UCSD-AML1 (cell line): ENCODE results near the gene OR12D2.
"Not testable (repeated sequence)": the region's sequence is repeated elsewhere in the genome, so short reads cannot be mapped to it uniquely, and the experiment has no call there.

Source experiments
- DNase-seq: peaks from one replicate; lab custom pipeline; 2025; ENCODE audit not compliant: unreplicated experiment; lab: John Stamatoyannopoulos, UW

The OR12D2 gene, protein sequence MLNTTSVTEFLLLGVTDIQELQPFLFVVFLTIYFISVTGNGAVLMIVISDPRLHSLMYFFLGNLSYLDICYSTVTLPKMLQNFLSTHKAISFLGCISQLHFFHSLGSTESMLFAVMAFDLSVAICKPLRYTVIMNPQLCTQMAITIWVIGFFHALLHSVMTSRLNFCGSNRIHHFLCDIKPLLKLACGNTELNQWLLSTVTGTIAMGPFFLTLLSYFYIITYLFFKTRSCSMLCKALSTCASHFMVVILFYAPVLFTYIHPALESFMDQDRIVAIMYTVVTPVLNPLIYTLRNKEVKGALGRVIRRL

DNA sequence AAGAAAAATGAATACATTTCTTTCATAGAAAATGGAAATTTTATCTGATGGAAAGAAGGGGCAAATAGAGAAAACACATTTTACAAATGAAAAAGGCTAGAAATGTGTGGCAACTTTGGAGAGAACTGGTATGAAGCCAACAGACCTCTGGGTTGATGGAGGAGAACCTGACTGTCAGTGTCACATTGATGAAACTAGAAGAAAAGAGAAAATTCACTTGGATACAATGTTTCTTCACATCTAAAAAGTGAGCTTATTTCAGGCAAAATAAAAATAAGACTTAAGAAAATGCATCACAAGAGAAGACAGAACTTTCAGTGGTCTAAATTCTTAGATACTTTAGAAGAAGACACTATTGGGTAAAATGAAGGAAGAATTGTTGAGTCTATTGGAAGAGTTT, at the start of gene OR12D2:
OR12D2 (plus strand) TSS at position 301 of the 400 bp plus-strand sequence. CDS start 1,069 bp downstream, outside the sequence.
- DNase-seq = no peak

DNA sequence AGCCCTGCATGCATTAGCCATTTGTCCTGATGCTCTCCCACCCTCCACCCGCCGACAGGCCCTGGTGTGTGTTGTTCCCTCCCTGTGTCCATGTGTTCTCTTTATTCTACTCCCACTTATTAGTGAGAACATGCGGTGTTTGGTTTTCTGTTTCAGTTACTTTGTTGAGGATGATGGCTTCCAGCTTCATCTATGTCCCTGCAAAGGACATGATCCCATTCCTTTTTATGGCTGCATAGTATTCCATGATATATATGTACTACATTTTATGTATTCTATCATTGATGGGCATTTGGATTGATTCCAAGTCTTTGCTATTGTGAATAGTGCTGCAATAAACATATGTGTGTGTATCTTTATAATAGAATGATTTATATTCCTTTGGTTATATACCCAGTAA, 46.1 kb upstream of the OR12D2 start:
- DNase-seq = not testable (repeated sequence)

DNA sequence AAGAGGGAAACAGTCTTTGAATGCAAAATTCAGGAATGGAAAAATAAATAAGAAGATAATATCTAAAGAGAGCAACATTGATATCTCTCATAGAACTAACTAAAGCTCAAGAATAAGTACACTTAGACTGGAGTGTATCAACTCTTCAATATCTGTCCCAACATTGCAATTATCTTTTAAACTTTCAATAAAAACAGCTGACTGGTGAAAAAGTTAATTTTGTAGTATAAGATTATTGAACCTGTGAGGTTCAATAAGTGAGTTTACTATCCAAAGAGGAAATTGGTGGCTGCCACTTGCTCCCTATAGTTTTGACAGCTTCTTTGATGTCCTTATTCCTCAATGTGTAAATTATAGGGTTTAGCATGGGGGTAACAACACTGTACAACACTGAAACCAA, 40.5 kb upstream of the OR12D2 start:
- no peak for DNase-seq

DNA sequence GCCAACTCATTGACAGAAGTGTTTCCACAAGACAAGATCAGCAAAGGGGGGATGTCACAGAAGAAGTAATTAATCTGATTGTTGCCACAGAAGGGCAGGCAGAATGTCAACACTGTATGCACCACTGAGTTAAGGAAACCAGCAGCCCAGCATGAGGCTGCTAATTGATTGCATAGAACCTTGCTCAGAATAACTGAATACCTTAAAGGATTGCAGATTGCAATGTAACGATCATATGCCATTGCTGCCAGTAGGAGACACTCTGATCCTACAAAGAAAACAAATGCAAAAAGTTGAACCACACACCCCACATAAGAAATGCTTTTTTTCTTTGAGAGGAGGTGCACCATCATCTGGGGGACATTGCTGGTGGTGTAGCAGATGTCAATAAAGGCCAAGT, 39.8 kb upstream of the OR12D2 start:
- DNase-seq = no peak

DNA sequence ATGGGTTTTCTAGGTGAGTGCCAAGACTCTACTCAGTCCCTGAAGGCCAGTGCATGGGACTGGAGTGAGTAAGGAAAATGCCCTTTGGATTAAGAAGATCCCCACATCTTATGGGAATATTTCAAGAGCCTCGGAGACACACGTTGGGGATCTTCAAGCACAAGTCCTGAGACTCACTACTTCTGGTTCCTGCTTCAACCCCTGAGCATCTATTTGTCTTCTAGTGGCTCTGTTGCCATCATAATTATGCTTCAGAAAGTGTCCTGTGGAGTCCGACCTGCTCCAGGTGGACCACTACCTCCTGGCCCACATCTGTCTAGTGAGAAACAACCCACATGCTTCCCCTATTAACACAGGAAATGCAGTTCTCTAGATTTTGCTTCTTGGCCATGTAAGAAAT, 26.7 kb upstream of the OR12D2 start, which contains the start of gene OR5V1:
OR5V1 (minus strand) TSS at position 101 of the 400 bp plus-strand sequence. CDS start 12,670 bp downstream, outside the sequence.
- no peak for DNase-seq

DNA sequence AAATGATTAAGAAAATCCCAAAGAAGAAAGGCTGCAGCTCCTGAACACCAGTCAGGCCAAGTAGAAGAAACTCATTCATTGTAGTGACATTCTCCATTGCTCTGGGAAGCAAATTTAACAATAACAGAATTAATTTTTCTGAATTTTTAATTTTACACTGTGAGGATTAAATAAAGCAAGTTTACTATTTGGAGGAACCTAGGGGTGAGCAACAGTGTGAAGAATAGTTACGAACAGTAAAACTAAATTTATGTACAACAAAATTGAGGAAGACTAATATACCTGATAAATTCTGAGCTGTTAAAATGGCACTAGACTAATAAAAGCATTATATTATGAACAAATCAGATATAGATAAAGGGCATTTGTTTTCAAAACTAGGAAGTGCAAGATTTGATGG, 20.2 kb upstream of the OR12D2 start, which contains the start of gene OR12D3:
OR12D3 (minus strand) TSS at position 101 of the 400 bp plus-strand sequence; CDS start at position 97, 4 bp downstream.
- no peak for DNase-seq

DNA sequence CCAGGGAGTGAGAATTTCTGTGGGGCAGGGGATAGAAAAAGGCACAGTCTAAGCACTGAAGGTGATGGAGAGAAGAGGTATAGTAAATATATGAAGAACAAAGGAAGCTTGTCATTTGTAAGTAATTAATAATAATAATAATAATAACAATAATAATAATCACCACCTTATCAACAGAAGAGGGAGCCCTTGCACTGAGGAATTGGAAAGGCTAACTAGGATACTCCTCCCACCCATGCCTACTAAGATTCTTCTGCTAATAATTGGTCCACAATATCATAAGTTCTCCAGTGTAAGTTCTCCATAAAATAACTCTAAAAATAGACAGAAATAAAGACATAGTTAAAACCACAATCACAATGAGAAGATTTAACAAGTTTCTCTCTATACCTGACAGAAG, 19.4 kb upstream of the OR12D2 start:
- DNase-seq = no peak

DNA sequence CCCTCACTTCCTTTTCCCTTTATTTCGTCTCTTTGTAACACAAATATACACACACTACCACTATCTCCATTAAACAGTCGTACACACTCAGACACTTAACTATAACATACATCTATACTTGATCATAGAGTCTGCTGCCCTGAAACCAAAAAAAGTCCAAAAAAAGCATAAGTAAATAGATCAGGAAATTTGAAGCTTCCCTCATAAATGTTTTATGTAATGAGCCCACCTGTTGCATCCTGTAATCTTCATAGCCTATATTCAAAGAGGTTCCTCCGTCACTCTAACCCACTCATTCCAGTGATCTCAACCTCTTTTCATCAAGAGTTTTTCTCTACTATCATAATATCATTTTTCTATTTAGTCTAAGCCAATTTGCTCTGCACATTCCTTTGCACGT, 6.9 kb upstream of the OR12D2 start:
- DNase-seq = no peak

DNA sequence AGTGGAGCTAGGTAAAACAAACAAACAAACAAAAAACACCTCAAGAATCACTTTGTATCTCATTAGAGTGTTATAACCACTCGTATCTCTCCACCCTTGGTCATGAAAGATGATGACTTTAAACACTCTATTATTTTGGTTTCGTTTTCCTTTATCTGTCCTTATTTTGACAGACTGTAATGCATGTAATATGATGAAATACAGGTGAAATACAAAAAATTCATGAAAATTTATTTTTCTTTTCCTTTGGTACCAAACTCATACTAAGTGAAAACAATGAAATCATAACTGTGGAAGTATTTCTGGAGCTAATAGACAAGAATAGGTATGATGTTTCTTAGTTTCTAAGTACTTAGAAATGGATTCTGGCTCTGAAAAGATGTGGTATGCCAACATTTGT, 4.1 kb downstream of the OR12D2 start:
- no peak for DNase-seq

DNA sequence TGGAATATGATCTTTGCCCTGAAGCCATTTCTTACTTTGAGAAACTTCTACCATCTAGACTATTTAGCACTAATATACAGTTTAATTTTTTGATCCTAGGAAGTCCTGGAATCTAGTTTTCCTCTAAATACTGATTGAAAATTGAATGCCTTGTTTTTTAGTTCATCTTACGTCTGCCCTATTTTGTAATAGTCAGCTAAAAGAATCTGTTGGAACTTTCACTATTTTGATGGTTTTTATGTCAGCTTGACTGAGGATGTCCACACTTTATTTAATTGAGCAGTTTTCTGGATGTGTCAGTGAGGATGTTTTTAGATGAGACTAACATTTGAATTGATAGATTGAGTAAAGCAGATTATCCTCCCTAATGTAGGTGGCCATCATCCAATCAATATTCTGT, 8.4 kb downstream of the OR12D2 start:
- no peak for DNase-seq

DNA sequence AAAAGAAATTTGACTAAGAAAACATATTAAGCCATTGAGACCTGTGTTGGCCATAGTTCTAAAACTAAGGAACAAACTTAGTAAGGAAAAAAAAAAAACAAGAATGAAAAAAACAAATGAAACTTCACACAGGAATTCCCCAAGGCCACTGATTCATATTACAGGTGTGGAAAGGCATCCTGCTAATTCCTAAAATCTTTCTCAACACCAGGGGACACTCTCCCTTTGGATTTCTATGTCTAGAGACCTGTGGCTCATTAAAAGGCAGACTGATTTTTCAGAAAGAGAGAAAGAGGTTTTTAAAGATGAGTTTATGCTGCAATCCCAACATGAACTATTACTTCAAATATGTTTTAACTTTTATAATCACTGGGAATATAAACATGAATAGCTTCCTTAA, 19.2 kb downstream of the OR12D2 start, which contains the start of gene OR12D1:
OR12D1 (plus strand) TSS at position 341 of the 400 bp plus-strand sequence.
- DNase-seq = no peak

DNA sequence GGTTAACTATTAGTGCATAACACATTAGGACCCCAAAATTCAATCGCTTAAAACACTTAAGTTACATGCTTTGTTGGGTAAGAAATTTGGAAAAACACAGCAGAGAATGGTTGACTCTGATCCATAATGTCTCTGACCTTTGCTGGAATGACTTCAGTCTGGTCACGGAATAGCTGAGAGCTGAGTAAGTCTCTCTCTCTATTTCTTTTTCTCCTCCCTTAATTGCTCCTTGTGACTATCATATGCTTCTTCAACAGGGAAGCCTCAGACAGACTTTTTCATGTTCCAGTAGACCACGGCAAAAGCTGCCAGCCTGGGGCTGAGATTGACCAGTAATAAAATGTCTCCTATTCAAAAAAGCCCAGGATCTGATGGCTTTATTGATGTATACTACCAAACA, 24.1 kb downstream of the OR12D2 start:
- DNase-seq = no peak

DNA sequence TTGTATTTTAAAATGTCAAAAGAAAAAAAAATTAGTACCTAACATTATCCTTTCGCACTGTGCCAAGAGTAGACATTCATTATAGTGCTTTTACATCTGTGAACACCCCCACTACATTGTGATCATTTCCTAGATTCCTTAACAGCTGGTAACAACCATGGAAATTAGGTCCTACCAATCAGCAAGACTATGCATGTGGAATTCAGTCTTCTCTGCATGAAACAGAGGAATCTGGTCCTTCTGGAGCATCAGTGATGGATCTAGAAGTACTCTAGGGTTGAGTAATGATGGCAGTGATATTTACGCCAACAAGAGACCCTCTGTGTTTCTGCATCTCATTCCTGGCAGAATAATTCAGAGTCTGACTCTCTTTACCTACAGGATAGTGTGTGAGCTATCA, 28.7 kb downstream of the OR12D2 start:
- DNase-seq = no peak

DNA sequence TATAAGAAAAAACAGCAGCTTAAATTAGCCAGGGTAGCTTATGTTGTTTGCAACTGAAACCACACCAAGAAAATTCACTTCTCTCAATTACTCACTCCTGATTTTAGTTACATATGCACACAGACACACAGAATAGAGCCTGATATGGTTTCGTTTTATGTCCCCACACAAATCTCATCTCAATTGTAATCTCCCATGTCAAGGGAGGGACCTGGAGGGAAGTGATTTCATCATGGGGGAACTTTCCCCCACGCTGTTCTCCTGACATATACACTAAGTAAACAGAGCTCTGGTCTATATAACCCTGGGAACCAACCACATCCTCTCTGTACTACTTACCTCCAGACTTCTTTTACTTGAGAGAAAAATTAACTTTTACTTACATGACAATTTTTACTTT, 29.1 kb downstream of the OR12D2 start:
- DNase-seq = no peak

DNA sequence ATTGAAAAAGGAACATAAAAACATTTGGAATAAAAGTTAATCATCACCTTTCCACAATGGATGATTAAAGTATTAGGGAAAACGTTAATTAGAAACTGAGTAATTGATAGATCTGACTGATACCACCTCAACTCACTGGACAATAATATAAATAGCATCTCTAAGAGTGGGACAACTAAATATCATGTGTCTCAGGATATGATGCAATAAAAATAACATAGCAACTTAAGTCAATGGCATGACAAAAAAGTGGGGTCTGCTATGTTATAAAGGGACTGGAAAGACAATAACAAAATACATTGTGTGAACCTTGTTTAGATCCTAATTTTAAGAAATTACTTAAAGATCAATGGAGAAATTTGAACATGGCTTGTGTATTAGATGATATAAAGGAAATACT, 29.6 kb downstream of the OR12D2 start:
- no peak for DNase-seq

DNA sequence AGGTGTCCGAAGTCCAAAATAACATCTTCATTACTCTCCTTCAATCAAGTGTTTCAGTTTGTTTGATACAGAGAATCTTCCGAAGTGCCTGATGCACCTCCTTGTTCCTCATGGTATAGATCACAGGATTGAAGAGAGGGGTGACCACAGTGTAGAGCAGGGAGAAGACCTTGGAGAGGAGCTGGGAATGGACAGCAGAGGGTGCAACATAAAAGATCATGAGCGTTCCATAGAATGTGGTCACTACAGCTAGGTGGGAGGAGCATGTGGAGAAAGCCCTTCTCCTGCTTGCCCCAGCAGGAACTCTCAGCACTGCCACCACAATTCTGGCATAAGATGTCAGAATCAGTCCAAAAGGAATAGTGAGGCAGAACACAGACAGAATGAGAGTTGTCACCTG, 31.2 kb downstream of the OR12D2 start:
- DNase-seq = no peak

DNA sequence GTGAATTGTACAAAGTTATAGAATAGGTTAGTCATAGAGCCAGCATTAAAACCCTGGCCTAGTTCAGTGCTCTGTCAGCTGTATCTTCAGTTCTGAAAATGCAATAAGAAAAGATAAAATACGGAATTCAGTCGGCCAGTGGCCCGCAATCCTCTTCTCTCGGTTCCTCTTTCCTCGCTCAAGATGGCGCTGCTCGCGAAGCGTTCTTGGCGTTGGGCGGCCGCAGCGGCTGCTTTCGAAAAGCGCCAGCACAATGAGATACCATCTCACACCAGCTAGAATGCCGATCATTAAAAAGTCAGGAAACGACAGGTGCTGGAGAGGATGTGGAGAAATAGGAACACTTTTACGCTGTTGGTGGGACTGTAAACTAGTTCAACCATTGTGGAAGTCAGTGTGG, 41.3 kb downstream of the OR12D2 start:
- DNase-seq = not testable (repeated sequence)

DNA sequence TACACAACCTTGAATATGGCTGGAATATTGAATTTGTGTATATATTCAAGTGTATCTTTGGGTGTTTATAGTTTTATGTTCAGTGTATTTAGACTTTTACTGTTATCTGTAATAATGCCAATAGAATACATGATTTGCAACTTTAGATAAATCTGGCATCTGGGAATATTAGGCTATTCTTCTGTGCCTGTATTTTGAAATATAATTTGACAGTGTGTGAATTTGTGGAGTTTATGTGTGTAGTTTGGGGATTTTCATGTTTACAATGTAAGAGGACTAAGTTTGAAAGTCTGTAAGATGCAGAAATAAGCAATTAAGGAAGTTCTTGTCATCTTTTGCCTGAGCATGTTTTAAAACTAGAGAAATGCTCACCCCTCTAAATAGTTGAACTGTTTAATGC, 43.6 kb downstream of the OR12D2 start, which contains the start of gene OR10C1:
OR10C1 (plus strand) TSS at position 301 of the 400 bp plus-strand sequence. CDS start 710 bp downstream, outside the sequence.
- DNase-seq = no peak

DNA sequence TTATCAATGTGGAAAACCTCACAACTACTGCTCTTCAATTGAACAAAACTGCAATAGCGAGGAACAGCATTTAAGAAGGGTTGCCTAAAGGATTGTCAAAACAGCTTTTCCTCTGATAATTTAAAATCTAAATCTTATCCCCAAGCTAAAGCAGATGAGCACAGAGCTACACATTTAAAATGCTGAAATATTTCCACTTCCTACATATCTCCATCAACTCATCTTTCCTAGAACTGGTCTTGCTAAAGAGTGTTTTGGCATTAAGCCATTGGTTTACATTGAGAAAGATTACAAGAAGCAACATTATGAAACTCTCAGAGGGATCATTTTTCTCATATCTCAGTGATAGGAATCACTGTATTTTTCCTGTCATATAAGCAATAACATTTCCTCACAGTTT, 47.3 kb downstream of the OR12D2 start:
- DNase-seq = no peak

DNA sequence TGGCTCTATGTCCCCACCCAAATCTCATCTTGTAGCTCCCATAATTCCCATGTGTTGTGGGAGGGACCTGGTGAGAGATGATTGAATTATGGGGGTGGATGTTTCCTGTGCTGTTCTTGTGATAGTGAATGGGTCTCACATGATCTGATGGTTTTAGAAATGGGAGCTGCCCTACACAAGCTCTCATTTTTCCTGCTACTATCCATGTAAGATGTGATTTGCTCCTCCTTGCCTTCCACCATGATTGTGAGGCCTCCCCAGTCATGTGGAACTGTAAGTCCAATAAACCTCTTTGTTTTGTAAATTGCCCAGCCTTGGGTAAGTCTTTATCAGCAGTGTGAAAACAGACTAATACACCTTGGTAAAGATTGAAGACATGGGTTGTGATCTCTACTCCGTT, 48.6 kb downstream of the OR12D2 start:
- DNase-seq = not testable (repeated sequence)
